ENCODE data around the gene GLB1L2.

The GLB1L2 gene

GRCh38 chr11:134372536-134372935 lies 40.7 kb downstream of the GLB1L2 start:
- TF ChIP-seq CTCF (conservative IDR thresholded peaks at IDR 0.05): no peak
- no peak overlapping the region for H3K27ac ChIP-seq

- TF ChIP-seq CTCF (conservative IDR thresholded peaks at IDR 0.05): no peak
- H3K27ac ChIP-seq: 0 out of 2 replicates have a peak overlapping the region, but pooled peaks have one; percentile 9
Observed at GRCh38 chr11:134372961-134373360, 41.2 kb downstream of the GLB1L2 start.

GRCh38 chr11:134373591-134374052 lies 41.8 kb downstream of the GLB1L2 start:
- H3K27ac ChIP-seq: no peak overlapping the region
- TF ChIP-seq CTCF (conservative IDR thresholded peaks at IDR 0.05): no peak

- TF ChIP-seq CTCF (conservative IDR thresholded peaks at IDR 0.05): no peak
Observed at GRCh38 chr11:134374171-134374570, 42.4 kb downstream of the GLB1L2 start.

GRCh38 chr11:134374891-134375550 lies 43.2 kb downstream of the GLB1L2 start:
- no peak overlapping the region for H3K27ac ChIP-seq
- TF ChIP-seq CTCF (conservative IDR thresholded peaks at IDR 0.05): no peak

More at GRCh38 chr11:134374171-134374570, 42.4 kb downstream of the GLB1L2 start:
- no peak overlapping the region for H3K27ac ChIP-seq

- H3K27ac ChIP-seq: no peak overlapping the region
- TF ChIP-seq CTCF (conservative IDR thresholded peaks at IDR 0.05): no peak
Observed at GRCh38 chr11:134376150-134376921, 44.5 kb downstream of the GLB1L2 start.

- no peak for TF ChIP-seq CTCF (conservative IDR thresholded peaks at IDR 0.05)
- no peak overlapping the region for H3K27ac ChIP-seq
Observed at GRCh38 chr11:134377876-134378275, 46.1 kb downstream of the GLB1L2 start.

Measured in VCaP (cell line).